HG02870 (cell line): ENCODE data around the gene PDGFC.

Experiments
- ATAC-seq: cut with Tn5 transposase; IDR thresholded peaks from one replicate; pipeline ENCODE4 v1.9.1; 2021; ENCODE audit warnings: mild to moderate bottlenecking, moderate library complexity; ENCODE audit not compliant: unreplicated experiment

Gene PDGFC

GRCh38 chr4:156971676-156972378 is at the start of gene PDGFC:
TSS of gene PDGFC (minus strand) at chr4:156971799. CDS start at chr4:156970903, 896 bp downstream.
- no peak for ATAC-seq

GRCh38 chr4:157020882-157021281 is 49.3 kb upstream of the PDGFC start:
- ATAC-seq: no peak

GRCh38 chr4:157018920-157019490 is 47.4 kb upstream of the PDGFC start:
- ATAC-seq: no peak

- ATAC-seq: peak; percentile 70
Observed at GRCh38 chr4:157014621-157015591, 43.3 kb upstream of the PDGFC start.

GRCh38 chr4:157013656-157014055 is 42.1 kb upstream of the PDGFC start:
- no peak for ATAC-seq

- ATAC-seq: no peak
Observed at GRCh38 chr4:157012781-157013180, 41.2 kb upstream of the PDGFC start.

GRCh38 chr4:157012296-157012695 is 40.7 kb upstream of the PDGFC start:
- ATAC-seq: no peak

GRCh38 chr4:157010630-157011029 is 39.0 kb upstream of the PDGFC start:
- ATAC-seq: no peak

GRCh38 chr4:157005831-157006230 is 34.2 kb upstream of the PDGFC start:
- ATAC-seq: no peak

- ATAC-seq: no peak
Observed at GRCh38 chr4:157005193-157005592, 33.6 kb upstream of the PDGFC start.

GRCh38 chr4:157004279-157005161 is 32.9 kb upstream of the PDGFC start:
- ATAC-seq: no peak

- no peak for ATAC-seq
Observed at GRCh38 chr4:156999175-156999517, 27.5 kb upstream of the PDGFC start.

GRCh38 chr4:156998500-156999174 is 27.0 kb upstream of the PDGFC start:
- ATAC-seq: no peak

GRCh38 chr4:156992943-156993342 is 21.3 kb upstream of the PDGFC start:
- ATAC-seq: no peak

- ATAC-seq: no peak
Observed at GRCh38 chr4:156991161-156991560, 19.6 kb upstream of the PDGFC start.

- no peak for ATAC-seq
Observed at GRCh38 chr4:156983366-156983765, 11.8 kb upstream of the PDGFC start.

GRCh38 chr4:156981262-156981769 is 9.7 kb upstream of the PDGFC start:
- no peak for ATAC-seq

- no peak for ATAC-seq
Observed at GRCh38 chr4:156977435-156978160, 6.0 kb upstream of the PDGFC start.

GRCh38 chr4:156976147-156976546 is 4.5 kb upstream of the PDGFC start:
- ATAC-seq: no peak
